Spleen (tissue), 7 donors: ENCODE data around the gene CIZ1.

Experiments used
- POLR2A ChIP-seq, 3 donors: fragments of 450-650 bp; IDR thresholded peaks; one replicate each; pipeline ENCODE4 v1.5.1; 2017; ENCODE audit warnings: antibody characterized with exemption in 3 of 3, mild to moderate bottlenecking in 1 of 3
- TF ChIP-seq, protein P1 (sequence below), 11 experiments: fragments of 200-600 bp in 7 of 11; fragments of 450-650 bp in 4 of 11; sonication (generic) in 4 of 11; IDR thresholded peaks in 8 of 11; conservative IDR thresholded peaks in 3 of 11; 1 replicate in 7 of 11; 2 replicates in 4 of 11; pipeline versions ENCODE4 v1.4.0 to v1.8.0; 2016 to 2021; ENCODE audit warnings: antibody characterized with exemption in 11 of 11, inconsistent platforms in 4 of 11, mild to moderate bottlenecking in 1 of 11
- donor health status: DM: no; HTN: no; CAD: no; lungs with moderate emphysema.
- donor health status: DM: no; HTN: no; CAD: no.
- donor health status: DM: no; HTN: no; CAD: no.

DNA sequence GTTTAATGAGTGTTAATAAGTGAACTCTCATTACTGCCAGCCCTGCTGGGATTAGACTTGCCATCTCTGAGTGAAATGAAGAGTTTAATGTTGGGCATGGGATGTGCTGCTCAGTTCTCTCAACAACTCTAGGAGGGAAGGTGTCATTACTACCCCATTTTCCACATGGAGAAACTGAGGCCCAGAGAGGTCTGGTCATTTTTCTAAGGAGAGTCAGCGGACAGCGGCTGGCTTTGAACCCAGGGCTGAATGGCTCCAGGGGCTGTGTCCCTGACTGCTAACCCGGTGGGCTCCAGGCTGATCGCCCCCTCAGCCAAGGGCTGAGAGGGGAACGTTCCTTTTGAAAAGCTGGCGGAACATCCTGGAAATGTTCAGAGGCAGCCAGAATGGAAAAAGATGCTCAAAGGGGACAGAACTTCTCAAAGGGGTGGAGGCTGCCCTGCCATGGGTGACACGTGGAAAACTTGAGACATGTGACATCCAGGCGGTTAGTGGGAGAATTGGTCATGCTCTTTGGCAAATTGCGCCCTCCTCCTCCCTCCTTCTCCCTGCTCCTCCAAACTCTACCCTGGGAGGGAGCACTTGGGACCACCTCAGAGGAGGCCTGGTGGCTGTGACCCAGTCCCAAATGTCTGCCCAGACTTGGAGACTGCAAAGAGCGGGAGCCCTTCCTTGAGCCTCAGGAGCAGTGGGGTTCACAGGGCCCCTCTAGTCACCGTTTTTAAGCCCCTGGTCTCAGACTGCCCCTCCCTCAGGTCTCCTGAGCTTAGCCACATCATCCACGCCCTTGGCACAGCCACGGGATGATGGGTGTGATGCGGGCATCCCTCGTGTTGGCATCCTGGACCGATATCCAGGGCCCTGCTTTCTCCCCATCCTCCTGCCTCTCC lies 40.5 kb upstream of the CIZ1 start:
- TF ChIP-seq POLR2A (IDR thresholded peaks at IDR 0.05), result no peak
- TF ChIP-seq, protein P1, sequence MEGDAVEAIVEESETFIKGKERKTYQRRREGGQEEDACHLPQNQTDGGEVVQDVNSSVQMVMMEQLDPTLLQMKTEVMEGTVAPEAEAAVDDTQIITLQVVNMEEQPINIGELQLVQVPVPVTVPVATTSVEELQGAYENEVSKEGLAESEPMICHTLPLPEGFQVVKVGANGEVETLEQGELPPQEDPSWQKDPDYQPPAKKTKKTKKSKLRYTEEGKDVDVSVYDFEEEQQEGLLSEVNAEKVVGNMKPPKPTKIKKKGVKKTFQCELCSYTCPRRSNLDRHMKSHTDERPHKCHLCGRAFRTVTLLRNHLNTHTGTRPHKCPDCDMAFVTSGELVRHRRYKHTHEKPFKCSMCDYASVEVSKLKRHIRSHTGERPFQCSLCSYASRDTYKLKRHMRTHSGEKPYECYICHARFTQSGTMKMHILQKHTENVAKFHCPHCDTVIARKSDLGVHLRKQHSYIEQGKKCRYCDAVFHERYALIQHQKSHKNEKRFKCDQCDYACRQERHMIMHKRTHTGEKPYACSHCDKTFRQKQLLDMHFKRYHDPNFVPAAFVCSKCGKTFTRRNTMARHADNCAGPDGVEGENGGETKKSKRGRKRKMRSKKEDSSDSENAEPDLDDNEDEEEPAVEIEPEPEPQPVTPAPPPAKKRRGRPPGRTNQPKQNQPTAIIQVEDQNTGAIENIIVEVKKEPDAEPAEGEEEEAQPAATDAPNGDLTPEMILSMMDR (IDR thresholded peaks at IDR 0.05 in 8 of 11, conservative IDR thresholded peaks at IDR 0.05 in 3 of 11), result no peak
